Lung microvascular endothelial cell (primary cell): ENCODE data around the gene SLC13A1. TPM values are rescaled to one million over a fixed set of nuclear protein-coding genes. Genes with fewer than 3 reads are reported as not detected.

Source experiments
- DNase-seq, 2 donors: peaks; one replicate each; pipeline versions ENCODE4 v3.0.0 to v3.0.0-alpha.2; 2010; ENCODE audit warnings: low read depth in 2 of 2
- total RNA-seq: library from RNA; depleted of rRNA; stranded (reverse); fragments of >200 nt; gene quantifications from 2 replicates; pipeline ENCODE4 v1.2.1, GENCODE V29; 2014

SLC13A1 gene
- total RNA-seq, 1 donor from 2014 or later, result not detected

DNA sequence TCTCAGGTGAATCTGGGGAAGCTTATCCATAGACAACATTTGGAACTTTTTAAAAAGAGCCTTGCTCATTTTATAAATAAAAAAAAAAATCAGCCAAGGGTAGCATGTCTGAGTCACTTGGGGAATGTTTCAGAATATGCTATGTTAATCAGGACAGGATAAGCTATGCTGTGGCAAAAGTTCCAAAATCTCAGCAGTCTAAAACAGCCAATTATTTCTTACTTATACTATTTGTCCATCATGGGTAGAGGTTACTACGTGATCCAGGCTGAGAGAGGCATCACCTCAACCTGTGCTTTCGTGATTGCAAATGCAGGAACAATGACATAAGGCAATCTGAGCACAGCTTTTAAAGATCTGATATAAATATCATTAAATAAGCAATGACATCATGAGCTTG lies 6.5 kb downstream of the SLC13A1 start:
- no peak for DNase-seq

- peak in 1 of 2 donors; percentile 3 for DNase-seq
These were observed 8.6 kb downstream of the SLC13A1 start for GRCh38 chr7:123191132-123191531.

DNA sequence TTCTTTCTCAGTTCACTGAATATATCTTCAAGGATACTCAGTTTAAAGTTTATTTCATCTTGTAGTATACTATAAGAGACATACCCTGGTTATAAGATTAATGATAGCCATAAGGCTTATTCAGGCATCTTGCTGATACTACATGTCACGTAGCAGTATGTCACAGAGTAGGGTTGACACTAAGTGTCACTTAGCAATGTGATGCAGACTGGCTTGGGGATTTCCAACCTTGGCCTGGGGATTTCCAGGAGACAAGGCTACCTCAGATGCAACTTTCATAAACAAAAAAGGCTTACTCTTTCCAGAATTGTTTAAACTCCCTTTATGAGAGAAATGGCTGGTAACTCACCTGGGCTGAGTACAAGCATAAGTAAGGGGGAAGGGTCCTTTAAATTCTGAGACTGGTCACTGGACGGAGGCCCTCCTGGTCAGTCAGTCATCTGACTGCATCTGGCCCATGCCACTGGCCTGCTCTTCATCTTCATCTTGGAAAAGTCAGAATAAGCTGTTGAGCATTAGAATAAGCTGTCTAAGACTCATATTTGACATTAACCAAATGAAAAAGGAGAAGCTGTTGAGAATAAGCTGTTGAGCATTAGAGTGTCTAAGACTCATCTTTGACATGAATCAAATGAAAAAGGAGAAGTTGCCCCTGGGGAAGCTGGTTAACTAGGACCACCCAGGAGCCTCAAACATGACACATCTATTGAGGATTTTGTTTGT lies 9.5 kb downstream of the SLC13A1 start:
- DNase-seq, result peak in 1 of 2 donors; percentile 11

- no peak for DNase-seq
These were observed 14.0 kb downstream of the SLC13A1 start for GRCh38 chr7:123185756-123186155.

GRCh38 chr7:123184271-123184670 lies 15.5 kb downstream of the SLC13A1 start:
- DNase-seq, result no peak

- no peak for DNase-seq
These were observed 16.3 kb downstream of the SLC13A1 start for GRCh38 chr7:123183431-123183830.

- DNase-seq, result no peak
These were observed 22.3 kb downstream of the SLC13A1 start for GRCh38 chr7:123177442-123177841.

DNA sequence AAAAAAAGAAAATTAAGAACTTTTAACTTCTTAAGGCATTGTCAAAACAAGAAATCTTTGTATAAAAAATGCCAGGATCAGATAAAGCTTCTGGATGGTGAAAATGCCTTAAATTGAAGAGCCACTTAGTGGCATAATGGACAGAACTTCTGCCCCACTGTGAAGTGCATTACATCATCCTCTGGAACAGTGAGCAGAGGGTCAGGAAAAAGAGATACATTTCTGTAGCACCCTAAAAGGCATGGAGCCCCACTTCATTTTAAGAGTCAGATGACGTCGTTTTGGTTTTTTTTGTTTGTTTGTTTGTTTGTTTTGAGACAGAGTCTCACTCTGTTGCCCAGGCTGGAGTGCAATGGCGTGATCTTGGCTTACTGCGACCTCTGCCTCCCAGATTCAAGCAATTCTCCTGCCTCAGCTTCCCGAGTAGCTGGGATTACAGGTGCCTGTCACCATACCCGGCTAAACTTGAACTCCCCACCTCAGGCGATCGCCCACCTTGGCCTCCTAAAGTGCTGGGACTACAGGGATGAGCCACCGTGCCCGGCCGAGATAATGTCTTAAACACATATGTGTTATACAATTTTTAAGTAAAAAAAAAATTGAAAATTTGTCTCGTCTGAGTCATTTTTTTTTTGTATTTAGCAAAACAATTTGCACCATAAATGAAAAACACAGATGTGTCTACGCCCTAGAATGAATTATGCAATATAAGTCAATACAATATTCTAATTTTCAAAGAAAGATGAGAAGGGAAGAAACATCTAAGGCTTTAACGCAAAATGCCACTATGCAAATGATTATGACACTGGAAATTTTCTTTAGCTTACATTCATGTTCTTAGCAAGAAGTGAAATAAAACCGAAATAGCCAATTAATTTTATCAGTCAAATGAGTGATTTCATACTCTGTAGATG lies 29.2 kb downstream of the SLC13A1 start:
- DNase-seq, result no peak

GRCh38 chr7:123169065-123169464 lies 30.7 kb downstream of the SLC13A1 start:
- DNase-seq, result no peak

GRCh38 chr7:123157606-123158005 lies 42.2 kb downstream of the SLC13A1 start:
- DNase-seq, result no peak

DNA sequence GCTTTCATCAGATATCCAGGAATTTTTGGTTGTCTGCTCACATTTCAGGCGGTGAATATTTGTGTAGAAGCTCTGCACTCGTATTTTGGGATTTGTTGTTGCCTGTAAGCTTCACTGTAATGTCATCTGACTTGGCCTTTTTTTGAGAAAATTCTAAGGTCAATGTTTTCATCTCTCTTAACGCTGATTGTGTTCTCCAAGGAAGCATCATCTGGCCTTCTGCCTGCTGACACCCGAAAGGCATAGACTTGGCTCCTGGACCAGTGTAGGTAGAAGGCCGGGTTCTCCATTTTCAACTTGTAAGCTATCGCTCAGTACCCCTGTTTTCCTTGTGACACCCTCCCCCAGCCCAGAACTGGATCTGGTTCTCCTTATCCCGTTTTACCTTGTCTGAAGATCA lies 44.2 kb downstream of the SLC13A1 start:
- no peak for DNase-seq

- peak; percentile 89 to 91 for DNase-seq
These were observed 45.4 kb downstream of the SLC13A1 start for GRCh38 chr7:123154231-123154860.

- DNase-seq, result no peak
These were observed 48.3 kb downstream of the SLC13A1 start for GRCh38 chr7:123151443-123151842.

DNA sequence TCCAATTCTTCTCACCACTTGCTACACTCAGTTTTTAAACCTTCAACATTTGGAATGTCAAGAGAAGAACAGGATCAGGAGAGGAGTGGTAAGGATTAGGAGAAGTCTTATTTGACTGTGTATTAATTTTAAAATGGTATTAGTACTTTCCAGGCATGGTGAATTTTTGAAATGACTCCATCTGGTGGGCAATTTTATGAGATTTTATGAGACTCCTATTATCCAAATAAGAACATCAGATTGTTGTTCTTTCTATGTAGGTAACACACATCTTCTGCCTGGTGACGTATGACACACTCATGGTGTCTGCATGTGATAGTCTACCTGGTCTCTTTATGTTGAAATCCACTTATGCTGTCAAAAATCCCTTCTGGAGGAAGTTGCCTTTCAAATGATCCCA lies 51.0 kb downstream of the SLC13A1 start:
- DNase-seq, result peak in 1 of 2 donors; percentile 52

- no peak for DNase-seq
These were observed 56.3 kb downstream of the SLC13A1 start for GRCh38 chr7:123143252-123144006.

GRCh38 chr7:123140561-123140960 lies 59.2 kb downstream of the SLC13A1 start:
- no peak for DNase-seq

- DNase-seq, result no peak
These were observed 63.8 kb downstream of the SLC13A1 start for GRCh38 chr7:123135960-123136359.

DNA sequence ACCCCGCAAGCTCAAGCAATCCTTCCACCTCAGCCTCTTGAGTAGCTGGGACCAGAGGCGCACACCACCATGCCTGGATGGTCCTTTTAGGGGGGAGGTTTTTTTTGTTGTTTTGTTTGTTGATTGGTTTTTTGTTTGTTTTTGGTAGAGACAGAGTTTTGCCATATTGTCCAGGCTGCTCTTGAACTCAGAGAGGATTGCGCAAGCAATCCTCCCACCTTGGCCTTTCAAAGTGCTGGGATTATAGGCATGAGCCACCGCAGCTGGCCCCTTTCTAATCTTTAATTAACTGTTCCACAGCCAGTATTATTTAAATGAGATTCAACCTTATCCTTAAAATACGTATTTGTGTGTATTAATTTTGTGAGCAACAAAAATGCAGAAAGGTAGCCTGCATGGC lies 65.8 kb downstream of the SLC13A1 start:
- DNase-seq, result no peak

DNA sequence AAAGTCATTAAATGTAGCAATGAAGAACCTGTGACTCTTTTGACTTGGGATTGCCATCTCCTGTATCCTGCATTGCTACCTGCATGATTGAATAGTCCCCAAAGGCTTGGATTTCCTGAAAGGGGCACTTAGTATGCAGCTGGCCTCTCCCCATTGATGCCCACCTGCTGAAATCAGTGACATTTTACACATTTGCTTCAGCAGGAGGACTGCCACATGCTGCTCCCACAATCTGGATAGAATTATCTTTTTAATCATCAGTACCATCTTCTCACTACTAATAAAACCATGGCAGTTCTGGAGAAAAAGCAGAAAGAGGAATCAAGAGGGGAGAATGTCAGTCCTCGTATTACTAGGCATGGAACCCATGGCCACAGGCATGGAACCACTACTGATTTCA lies 67.8 kb downstream of the SLC13A1 start:
- no peak for DNase-seq

GRCh38 chr7:123131556-123131955 lies 68.2 kb downstream of the SLC13A1 start:
- DNase-seq, result no peak

GRCh38 chr7:123131140-123131539 lies 68.6 kb downstream of the SLC13A1 start:
- DNase-seq, result no peak
